NCI-H146 treated with DMSO at 0.1 percent for 48 hours (cell line): ENCODE results near the gene MAPK10.
"Not testable (repeated sequence)": the region's sequence is repeated elsewhere in the genome, so short reads cannot be mapped to it uniquely, and the experiment has no call there.

Experiments
- DNase-seq: peaks from one replicate; lab custom pipeline; 2025; ENCODE audit not compliant: unreplicated experiment; lab: John Stamatoyannopoulos, UW

The MAPK10 gene

GRCh38 chr4:86114563-86114962, 245.3 kb downstream of the MAPK10 start:
- DNase-seq = no peak

GRCh38 chr4:86108834-86109233, 251.0 kb downstream of the MAPK10 start:
- DNase-seq = no peak

DNA sequence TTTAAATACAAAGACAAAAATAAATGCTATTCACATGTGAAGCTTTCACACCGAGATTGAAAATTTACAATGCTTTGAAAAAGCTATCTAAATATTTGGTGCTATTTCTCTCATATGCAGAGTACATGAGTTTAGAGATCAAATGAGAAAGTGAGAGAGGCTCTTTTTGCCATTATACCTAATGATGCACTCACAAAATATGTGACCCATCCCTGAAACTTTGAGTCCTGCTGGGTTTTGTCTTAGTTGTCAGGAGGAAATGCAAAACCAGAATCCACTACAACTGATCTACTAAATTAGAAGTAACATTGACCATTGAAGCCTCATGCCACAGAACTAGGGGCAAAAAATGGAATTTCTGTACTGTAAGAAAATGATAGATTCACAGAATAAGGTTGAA, 251.7 kb downstream of the MAPK10 start:
- no peak for DNase-seq

DNA sequence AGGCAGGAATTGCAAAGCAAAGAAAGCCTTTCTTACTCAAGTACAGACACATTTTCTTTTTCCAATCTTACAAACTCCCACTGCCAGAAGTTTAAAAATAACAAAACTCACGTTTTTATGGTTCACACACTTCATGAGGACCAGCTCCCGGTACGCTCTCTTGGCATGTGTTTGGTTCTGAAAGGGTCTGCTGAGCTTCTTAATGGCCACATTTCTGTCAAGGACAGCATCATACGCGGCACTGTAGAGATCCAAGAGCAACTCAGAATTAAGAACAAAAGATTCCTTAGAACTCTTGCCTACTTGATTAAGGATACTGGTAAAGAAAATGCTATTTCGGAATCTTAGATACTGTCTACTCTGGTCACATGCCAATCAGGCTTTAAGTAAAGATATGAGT, 252.7 kb downstream of the MAPK10 start:
- DNase-seq = no peak

DNA sequence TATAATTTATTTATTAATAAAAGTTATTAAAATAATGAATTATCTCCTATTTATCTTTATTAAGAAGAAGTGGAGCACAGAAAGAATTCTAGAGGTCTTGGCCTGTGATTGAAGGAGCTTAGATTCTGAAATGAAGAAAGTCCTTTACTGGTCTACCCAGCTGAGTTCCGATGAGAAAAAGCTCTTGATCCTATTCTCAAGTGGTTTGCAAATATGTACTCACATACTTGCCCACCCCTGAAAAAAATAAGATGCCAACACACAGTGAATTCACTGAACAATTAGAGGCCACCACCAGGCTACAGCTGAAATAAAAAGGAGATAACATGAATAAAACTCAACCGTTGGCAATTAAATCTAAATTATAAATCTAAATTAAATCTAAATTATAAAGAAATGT, 253.4 kb downstream of the MAPK10 start:
- DNase-seq = no peak

DNA sequence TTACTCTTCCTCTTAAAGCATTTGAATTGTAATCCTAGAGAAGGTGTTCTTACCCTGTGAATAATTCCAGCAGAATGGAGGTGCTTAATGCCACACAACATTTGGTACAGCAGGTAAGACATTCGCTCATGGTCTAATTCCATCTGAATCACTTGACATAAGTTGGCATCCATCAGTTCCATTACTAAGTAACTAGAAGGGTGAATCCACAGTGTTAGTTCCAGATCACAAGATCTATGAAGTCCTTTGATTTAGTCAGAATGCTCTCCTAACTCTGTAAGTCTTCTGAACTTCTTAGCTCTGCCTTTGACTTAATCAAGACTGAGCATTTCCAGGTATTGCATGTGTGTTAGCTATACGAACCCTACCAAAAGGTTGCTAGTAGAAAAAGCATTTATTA, 258.0 kb downstream of the MAPK10 start:
- no peak for DNase-seq

DNA sequence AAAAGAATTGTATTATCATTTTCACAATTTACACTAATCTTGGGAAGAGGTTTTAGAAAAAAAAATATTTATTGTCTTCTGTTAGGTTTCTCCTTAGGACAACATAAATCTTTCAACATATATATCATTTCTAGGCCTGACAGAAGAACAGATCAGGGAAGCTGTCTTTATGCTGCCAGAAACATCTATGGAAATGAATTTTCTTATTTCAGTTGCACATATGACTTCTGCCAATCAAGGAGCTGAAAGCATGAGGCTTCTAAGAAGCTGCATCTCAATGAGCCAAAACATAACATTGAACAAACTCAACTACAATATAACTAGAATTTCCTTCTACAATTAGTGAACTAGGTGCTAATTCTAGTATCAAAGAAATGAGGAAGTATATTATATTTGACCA, 258.4 kb downstream of the MAPK10 start:
- DNase-seq = no peak

- no peak for DNase-seq
These were observed 259.2 kb downstream of the MAPK10 start for GRCh38 chr4:86100539-86101215.

DNA sequence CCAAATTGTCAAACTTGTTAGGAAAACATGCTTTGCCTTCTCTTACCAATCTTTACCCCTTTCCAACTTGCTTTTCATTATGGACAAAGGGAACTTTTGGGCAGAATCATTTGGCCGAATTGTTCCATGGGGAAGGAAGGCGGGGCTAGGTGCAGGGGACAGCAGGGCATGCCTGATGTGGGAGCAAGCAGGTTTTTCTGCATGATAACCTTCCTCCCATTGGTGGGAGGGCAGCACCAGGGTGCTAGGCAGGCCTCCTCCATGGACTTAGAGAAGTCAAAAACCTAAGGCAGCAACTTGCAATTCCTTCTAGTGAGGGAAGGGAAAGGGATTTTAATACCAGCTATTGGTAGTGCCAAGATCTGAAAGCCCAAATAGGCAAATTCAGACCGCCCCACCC, 260.5 kb downstream of the MAPK10 start:
- no peak for DNase-seq

- no peak for DNase-seq
These were observed 261.2 kb downstream of the MAPK10 start for GRCh38 chr4:86098691-86099090.

GRCh38 chr4:86096373-86096772, 263.5 kb downstream of the MAPK10 start:
- DNase-seq = no peak

- DNase-seq = no peak
These were observed 267.2 kb downstream of the MAPK10 start for GRCh38 chr4:86092684-86093083.

DNA sequence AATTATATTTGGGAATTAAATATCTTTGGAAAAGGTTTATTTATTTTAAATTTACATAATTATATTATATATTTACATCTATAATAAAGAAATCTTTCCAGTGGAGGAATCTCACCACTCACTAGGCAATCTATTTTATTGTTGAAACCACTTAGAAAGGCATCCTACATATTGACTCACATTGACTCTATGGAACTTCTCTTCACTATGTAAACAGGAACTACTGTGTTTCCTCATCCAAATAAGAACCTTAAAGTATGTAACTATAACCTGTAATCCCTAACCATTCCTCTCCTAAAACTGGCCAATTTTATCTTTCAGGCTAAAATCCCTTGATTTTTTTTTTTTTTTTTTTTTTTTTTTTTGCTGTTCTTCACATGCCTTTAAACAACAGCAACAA, 268.7 kb downstream of the MAPK10 start:
- no peak for DNase-seq

DNA sequence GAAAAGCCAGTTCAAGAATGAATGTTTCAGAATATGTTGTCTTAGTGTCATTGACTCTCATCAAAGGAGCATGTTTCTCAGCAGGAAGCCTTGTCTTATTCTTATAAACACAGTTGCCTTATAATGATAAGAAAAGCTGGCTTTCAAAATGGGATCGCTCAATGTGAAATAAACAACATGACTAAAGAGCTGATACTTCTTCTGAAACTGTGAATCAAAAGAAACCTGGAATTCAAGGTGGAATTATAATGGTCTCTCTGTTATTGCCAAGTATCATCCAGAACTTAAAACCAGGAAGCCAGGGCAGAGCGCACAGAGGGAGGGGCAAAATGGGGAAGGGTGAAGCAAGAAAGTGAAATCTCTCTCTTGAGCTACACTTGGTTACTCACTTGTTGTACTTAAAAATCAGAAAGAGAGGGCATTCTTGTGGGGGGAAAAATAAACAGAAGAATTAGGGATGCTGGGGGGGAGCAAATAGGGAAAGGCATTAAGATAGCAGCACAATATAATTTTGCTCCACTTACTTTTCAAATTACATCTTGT, 270.0 kb downstream of the MAPK10 start:
- DNase-seq = no peak

GRCh38 chr4:86089053-86089452, 270.8 kb downstream of the MAPK10 start:
- DNase-seq = no peak

DNA sequence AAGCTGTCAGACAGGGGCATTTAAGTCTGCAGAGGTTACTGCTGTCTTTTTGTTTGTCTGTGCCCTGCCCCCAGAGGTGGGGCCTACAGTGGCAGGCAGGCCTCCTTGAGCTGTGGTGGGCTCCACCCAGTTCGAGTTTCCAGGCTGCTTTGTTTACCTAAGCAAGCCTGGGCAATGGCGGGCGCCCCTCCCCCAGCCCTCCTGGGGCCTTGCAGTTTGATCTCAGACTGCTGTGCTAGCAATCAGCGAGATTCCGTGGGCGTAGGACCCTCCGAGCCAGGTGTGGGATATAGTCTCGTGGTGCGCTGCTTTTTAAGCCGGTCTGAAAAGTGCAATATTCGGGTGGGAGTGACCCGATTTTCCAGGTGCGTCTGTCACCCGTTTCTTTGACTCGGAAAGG, 284.1 kb downstream of the MAPK10 start:
- not testable (repeated sequence) for DNase-seq

DNA sequence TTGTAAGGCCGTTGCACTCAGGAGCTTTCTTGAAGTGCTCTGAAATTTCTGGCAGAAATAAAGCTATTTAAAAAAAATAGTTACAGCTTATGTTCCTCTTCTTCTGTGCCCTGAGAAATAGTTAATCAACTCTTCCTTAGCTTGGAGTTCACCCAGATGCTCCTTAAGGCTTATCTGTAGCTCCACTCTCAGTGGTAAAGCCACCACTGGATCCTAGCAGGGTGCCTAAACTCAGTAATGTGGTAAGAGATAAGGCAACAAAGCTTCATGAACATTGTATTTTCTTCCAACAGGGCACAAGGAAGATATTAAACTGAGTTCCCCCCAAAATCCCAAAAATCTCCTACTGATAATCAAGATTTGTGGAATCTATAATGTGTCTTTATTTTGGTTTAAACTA, 299.5 kb downstream of the MAPK10 start:
- no peak for DNase-seq

- no peak for DNase-seq
These were observed 301.2 kb downstream of the MAPK10 start for GRCh38 chr4:86058621-86059020.

GRCh38 chr4:86055898-86056297, 304.0 kb downstream of the MAPK10 start:
- DNase-seq = no peak

GRCh38 chr4:86054286-86055032, 305.4 kb downstream of the MAPK10 start:
- DNase-seq = no peak

DNA sequence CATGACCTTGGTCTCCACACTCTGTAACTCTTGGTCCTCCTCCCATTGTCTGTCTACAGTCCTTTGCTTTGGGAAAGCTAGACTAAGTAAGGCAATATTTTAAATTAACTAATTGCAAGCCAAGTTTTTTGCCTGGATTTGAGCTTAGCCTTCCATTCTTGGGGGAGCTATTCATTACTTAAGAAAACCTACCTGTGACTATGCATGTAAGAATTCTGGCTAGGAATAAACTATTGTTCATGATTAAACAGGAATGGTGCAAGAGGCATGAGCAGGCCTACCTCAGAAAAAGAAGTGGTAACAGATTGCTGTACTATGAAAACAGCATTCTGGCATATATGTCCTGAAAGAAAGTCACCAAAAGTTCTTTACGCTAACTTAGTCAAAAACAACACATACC, 309.4 kb downstream of the MAPK10 start:
- no peak for DNase-seq

- DNase-seq = no peak
These were observed 311.4 kb downstream of the MAPK10 start for GRCh38 chr4:86048426-86048825.

- DNase-seq = no peak
These were observed 315.3 kb downstream of the MAPK10 start for GRCh38 chr4:86044593-86044985.
